H1 (cell line): ENCODE results near the gene DSTYK. TPM values are rescaled to one million over a fixed set of nuclear protein-coding genes. Genes with fewer than 3 reads are reported as not detected.

ENCODE experiments used
- polyA plus RNA-seq, 7 experiments: library from polyadenylated mRNA; depleted of rRNA in 3 of 7; stranded (reverse) in 5 of 7; unstranded in 2 of 7; fragments of >200 nt in 5 of 7; fragments of 200-250 nt in 2 of 7; gene quantifications; 1 replicate in 5 of 7; 2 replicates in 1 of 7; 4 replicates in 1 of 7; pipeline versions ENCODE4 v1.2.1 to v1.2.3, GENCODE V29; 2011 to 2013; ENCODE audit warnings: missing spikeins in 2 of 7, mixed read lengths in 2 of 7
- total RNA-seq: library from RNA; stranded (reverse); fragmentation: NEBNext Ultra II Directional; extraction: Animal tissue kit (Norgen Biotek cat#: 25700); gene quantifications from 2 replicates; pipeline ENCODE4 v1.2.1, GENCODE V29; 2021
- TF ChIP-seq, protein P1 (sequence below): fragments of 300-600 bp; sonication (generic); IDR thresholded peaks from 2 replicates; pipeline ENCODE4 v1.7.1; 2012; ENCODE audit warnings: low read length, moderate library complexity, mild to moderate bottlenecking, inconsistent platforms; ENCODE audit not compliant: insufficient replicate concordance

Gene DSTYK
- total and polyA plus RNA-seq, 2 of the 8 experiments (the other 6 are each of a cell fraction or from before 2014, with no cell fraction given), result 2.7 to 8.5 TPM

- TF ChIP-seq, protein P1, sequence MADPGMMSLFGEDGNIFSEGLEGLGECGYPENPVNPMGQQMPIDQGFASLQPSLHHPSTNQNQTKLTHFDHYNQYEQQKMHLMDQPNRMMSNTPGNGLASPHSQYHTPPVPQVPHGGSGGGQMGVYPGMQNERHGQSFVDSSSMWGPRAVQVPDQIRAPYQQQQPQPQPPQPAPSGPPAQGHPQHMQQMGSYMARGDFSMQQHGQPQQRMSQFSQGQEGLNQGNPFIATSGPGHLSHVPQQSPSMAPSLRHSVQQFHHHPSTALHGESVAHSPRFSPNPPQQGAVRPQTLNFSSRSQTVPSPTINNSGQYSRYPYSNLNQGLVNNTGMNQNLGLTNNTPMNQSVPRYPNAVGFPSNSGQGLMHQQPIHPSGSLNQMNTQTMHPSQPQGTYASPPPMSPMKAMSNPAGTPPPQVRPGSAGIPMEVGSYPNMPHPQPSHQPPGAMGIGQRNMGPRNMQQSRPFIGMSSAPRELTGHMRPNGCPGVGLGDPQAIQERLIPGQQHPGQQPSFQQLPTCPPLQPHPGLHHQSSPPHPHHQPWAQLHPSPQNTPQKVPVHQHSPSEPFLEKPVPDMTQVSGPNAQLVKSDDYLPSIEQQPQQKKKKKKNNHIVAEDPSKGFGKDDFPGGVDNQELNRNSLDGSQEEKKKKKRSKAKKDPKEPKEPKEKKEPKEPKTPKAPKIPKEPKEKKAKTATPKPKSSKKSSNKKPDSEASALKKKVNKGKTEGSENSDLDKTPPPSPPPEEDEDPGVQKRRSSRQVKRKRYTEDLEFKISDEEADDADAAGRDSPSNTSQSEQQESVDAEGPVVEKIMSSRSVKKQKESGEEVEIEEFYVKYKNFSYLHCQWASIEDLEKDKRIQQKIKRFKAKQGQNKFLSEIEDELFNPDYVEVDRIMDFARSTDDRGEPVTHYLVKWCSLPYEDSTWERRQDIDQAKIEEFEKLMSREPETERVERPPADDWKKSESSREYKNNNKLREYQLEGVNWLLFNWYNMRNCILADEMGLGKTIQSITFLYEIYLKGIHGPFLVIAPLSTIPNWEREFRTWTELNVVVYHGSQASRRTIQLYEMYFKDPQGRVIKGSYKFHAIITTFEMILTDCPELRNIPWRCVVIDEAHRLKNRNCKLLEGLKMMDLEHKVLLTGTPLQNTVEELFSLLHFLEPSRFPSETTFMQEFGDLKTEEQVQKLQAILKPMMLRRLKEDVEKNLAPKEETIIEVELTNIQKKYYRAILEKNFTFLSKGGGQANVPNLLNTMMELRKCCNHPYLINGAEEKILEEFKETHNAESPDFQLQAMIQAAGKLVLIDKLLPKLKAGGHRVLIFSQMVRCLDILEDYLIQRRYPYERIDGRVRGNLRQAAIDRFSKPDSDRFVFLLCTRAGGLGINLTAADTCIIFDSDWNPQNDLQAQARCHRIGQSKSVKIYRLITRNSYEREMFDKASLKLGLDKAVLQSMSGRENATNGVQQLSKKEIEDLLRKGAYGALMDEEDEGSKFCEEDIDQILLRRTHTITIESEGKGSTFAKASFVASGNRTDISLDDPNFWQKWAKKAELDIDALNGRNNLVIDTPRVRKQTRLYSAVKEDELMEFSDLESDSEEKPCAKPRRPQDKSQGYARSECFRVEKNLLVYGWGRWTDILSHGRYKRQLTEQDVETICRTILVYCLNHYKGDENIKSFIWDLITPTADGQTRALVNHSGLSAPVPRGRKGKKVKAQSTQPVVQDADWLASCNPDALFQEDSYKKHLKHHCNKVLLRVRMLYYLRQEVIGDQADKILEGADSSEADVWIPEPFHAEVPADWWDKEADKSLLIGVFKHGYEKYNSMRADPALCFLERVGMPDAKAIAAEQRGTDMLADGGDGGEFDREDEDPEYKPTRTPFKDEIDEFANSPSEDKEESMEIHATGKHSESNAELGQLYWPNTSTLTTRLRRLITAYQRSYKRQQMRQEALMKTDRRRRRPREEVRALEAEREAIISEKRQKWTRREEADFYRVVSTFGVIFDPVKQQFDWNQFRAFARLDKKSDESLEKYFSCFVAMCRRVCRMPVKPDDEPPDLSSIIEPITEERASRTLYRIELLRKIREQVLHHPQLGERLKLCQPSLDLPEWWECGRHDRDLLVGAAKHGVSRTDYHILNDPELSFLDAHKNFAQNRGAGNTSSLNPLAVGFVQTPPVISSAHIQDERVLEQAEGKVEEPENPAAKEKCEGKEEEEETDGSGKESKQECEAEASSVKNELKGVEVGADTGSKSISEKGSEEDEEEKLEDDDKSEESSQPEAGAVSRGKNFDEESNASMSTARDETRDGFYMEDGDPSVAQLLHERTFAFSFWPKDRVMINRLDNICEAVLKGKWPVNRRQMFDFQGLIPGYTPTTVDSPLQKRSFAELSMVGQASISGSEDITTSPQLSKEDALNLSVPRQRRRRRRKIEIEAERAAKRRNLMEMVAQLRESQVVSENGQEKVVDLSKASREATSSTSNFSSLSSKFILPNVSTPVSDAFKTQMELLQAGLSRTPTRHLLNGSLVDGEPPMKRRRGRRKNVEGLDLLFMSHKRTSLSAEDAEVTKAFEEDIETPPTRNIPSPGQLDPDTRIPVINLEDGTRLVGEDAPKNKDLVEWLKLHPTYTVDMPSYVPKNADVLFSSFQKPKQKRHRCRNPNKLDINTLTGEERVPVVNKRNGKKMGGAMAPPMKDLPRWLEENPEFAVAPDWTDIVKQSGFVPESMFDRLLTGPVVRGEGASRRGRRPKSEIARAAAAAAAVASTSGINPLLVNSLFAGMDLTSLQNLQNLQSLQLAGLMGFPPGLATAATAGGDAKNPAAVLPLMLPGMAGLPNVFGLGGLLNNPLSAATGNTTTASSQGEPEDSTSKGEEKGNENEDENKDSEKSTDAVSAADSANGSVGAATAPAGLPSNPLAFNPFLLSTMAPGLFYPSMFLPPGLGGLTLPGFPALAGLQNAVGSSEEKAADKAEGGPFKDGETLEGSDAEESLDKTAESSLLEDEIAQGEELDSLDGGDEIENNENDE, result no peak
Measured at GRCh38 chr1:205225901-205226765, 14.6 kb upstream of the DSTYK start (continued).
